GM23338 (cell line): ENCODE measurements around the gene PDIA6. TPM values are rescaled to one million over a fixed set of nuclear protein-coding genes. Genes with fewer than 3 reads are reported as not detected.

Experiments
- ATAC-seq: fragments of 200-7000 bp; cut with Tn5 transposase; 3 replicates; pipeline ENCODE4 v1.9.1; 2020
- DNase-seq: peaks from one replicate; pipeline ENCODE4 v3.0.0-alpha.2; 2015; ENCODE audit warnings: low spot score
- H2AFZ ChIP-seq: fragments of 200-600 bp; sonication (generic); 2 replicates; pipeline ENCODE4 v1.8.0; 2016; ENCODE audit warnings: antibody characterized with exemption, mild to moderate bottlenecking, moderate library complexity
- H3F3A ChIP-seq: fragments of 200-600 bp; sonication (generic); replicated peaks from 2 replicates; pipeline ENCODE4 v1.8.0; 2017; ENCODE audit warnings: antibody characterized with exemption, mixed run types, low read depth
- H3K27ac ChIP-seq: fragments of 200-600 bp; sonication (generic); 2 replicates; pipeline ENCODE4 v1.6.1; 2016; ENCODE audit warnings: low read depth
- H3K27me3 ChIP-seq: fragments of 200-600 bp; sonication (generic); 2 replicates; pipeline ENCODE4 v1.8.0; 2016; ENCODE audit warnings: mild to moderate bottlenecking, mixed run types, moderate library complexity; ENCODE audit not compliant: insufficient read depth
- H3K36me3 ChIP-seq: fragments of 200-600 bp; sonication (generic); 2 replicates; pipeline ENCODE4 v1.8.0; 2016; ENCODE audit warnings: mild to moderate bottlenecking; ENCODE audit not compliant: insufficient read depth
- H3K4me1 ChIP-seq: fragments of 200-600 bp; sonication (generic); 2 replicates; pipeline ENCODE4 v1.8.0; 2016; ENCODE audit warnings: mild to moderate bottlenecking, moderate library complexity; ENCODE audit not compliant: insufficient read depth
- H3K4me2 ChIP-seq: fragments of 200-600 bp; sonication (generic); 2 replicates; pipeline ENCODE4 v1.7.1; 2017; ENCODE audit warnings: mixed run types
- H3K4me3 ChIP-seq: fragments of 200-600 bp; sonication (generic); 2 replicates; pipeline ENCODE4 v1.6.1; 2016; ENCODE audit warnings: mixed run types
- H3K79me2 ChIP-seq: fragments of 200-600 bp; sonication (generic); replicated peaks from 2 replicates; pipeline ENCODE4 v1.8.0; 2017; ENCODE audit warnings: mild to moderate bottlenecking; ENCODE audit not compliant: insufficient read depth
- H3K9me2 ChIP-seq: fragments of 200-600 bp; sonication (generic); 2 replicates; pipeline ENCODE4 v1.8.0; 2017; ENCODE audit not compliant: insufficient read depth
- H4K20me1 ChIP-seq: fragments of 200-600 bp; sonication (generic); replicated peaks from 2 replicates; pipeline ENCODE4 v1.8.0; 2017; ENCODE audit warnings: mild to moderate bottlenecking; ENCODE audit not compliant: insufficient read depth
- H3K27ac Mint-ChIP-seq: 2 replicates; pipeline ENCODE4 v1.8.0; 2020; ENCODE audit warnings: inconsistent platforms, mild to moderate bottlenecking, moderate library complexity, mixed read lengths
- H3K27me3 Mint-ChIP-seq: 3 replicates; pipeline ENCODE4 v1.8.0; 2022; ENCODE audit warnings: low read depth, mild to moderate bottlenecking, moderate library complexity, mixed read lengths, inconsistent platforms; ENCODE audit not compliant: insufficient read depth, poor library complexity
- H3K36me3 Mint-ChIP-seq: 3 replicates; pipeline ENCODE4 v1.8.0; 2021; ENCODE audit warnings: low read depth, mild to moderate bottlenecking, inconsistent platforms, moderate library complexity, mixed read lengths
- H3K4me1 Mint-ChIP-seq: 3 replicates; pipeline ENCODE4 v1.8.0; 2020; ENCODE audit warnings: mild to moderate bottlenecking, inconsistent platforms, mixed read lengths
- H3K4me3 Mint-ChIP-seq: 3 replicates; pipeline ENCODE4 v1.8.0; 2021; ENCODE audit warnings: moderate library complexity, mild to moderate bottlenecking, inconsistent platforms, mixed read lengths
- H3K9me3 Mint-ChIP-seq: 3 replicates; pipeline ENCODE4 v1.8.0; 2020; ENCODE audit warnings: moderate library complexity, mild to moderate bottlenecking, inconsistent platforms, mixed read lengths
- CREB1 ChIP-seq: fragments of 250-450 bp; sonication (Bioruptor Pico); IDR thresholded peaks from 2 replicates; pipeline ENCODE4 v1.5.0; 2020; ENCODE audit warnings: low read depth, mild to moderate bottlenecking, moderate library complexity
- EZH2 ChIP-seq: fragments of 200-600 bp; sonication (generic); IDR thresholded peaks from one replicate; pipeline ENCODE4 v1.8.0; 2017; ENCODE audit warnings: antibody characterized with exemption, mild to moderate bottlenecking, low read depth; ENCODE audit not compliant: unreplicated experiment
- EZH2phosphoT487 ChIP-seq: fragments of 200-600 bp; sonication (generic); IDR thresholded peaks from one replicate; pipeline ENCODE4 v1.8.1; 2018; ENCODE audit warnings: antibody characterized with exemption; ENCODE audit not compliant: unreplicated experiment
- JUNB ChIP-seq: IDR thresholded peaks from one replicate; pipeline ENCODE4 v1.6.1; 2016; ENCODE audit warnings: antibody characterized with exemption; ENCODE audit not compliant: unreplicated experiment
- NANOG ChIP-seq: IDR thresholded peaks from 2 replicates; pipeline ENCODE4 v1.6.1; 2016; ENCODE audit warnings: antibody characterized with exemption, borderline replicate concordance
- POLR2AphosphoS5 ChIP-seq: IDR thresholded peaks from 2 replicates; pipeline ENCODE4 v1.6.1; 2016; ENCODE audit warnings: antibody characterized with exemption, low read depth
- STAT1 ChIP-seq: IDR thresholded peaks from one replicate; pipeline ENCODE4 v1.6.1; 2016; ENCODE audit warnings: antibody characterized with exemption; ENCODE audit not compliant: unreplicated experiment
- ZNF114 ChIP-seq: fragments of 250-450 bp; sonication (Bioruptor Pico); IDR thresholded peaks from 2 replicates; pipeline ENCODE4 v1.5.0; 2020; ENCODE audit warnings: mild to moderate bottlenecking, moderate library complexity
- ZNF331 ChIP-seq: fragments of 250-450 bp; sonication (Bioruptor Pico); IDR thresholded peaks from 2 replicates; pipeline ENCODE4 v1.5.0; 2020; ENCODE audit warnings: low read depth, mild to moderate bottlenecking, moderate library complexity
- polyA plus RNA-seq: library from polyadenylated mRNA; unstranded; fragments of >200 nt; fragmentation: Nextera tagmentation; extraction: Ambion mirVana; gene quantifications from 2 replicates; pipeline ENCODE4 v1.2.1, GENCODE V29; 2016
- total RNA-seq: library from RNA; depleted of rRNA; stranded (reverse); fragments of >200 nt; shearing (Covaris generic); gene quantifications from 2 replicates; pipeline ENCODE4 v1.2.3, GENCODE V29; 2014
- TF ChIP-seq, protein P1 (sequence below): IDR thresholded peaks from 2 replicates; pipeline ENCODE4 v1.6.1; 2016; ENCODE audit warnings: antibody characterized with exemption
- TF ChIP-seq, protein P2 (sequence below): IDR thresholded peaks from one replicate; pipeline ENCODE4 v1.6.1; 2018; ENCODE audit warnings: antibody characterized with exemption; ENCODE audit not compliant: unreplicated experiment
- TF ChIP-seq, protein P3 (sequence below), 2 experiments: fragments of 200-600 bp in 1 of 2; sonication (generic) in 1 of 2; conservative IDR thresholded peaks; 2 replicates each; pipeline versions ENCODE4 v1.5.1 to v1.6.1; 2016 to 2017; ENCODE audit warnings: antibody characterized with exemption in 2 of 2, low read depth in 2 of 2, mild to moderate bottlenecking in 2 of 2, moderate library complexity in 1 of 2

PDIA6 gene
- total and polyA plus RNA-seq, 2 experiments from 2014 or later = 331 to 382 TPM

DNA sequence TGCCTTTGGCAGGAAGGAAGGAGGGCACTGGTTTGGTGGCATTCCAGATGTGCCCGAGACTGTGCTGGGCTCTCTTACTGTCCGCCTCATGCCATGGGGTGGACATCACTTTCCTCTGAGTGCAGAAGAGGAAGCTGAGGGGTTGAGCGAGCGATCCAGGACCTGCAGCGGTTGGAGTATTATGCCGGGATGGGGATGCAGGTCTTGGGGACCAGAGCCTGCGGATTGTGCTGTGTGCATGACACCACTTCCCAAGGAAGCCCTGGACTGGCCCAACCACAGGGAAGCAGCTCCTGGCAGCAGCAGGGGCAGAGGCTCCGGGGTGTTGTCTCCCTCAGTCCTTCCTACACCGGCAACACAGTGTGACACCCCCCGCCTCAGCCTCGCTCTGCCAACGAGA is 46.7 kb downstream of the PDIA6 start (continued):
- TF ChIP-seq STAT1 = no peak

DNA sequence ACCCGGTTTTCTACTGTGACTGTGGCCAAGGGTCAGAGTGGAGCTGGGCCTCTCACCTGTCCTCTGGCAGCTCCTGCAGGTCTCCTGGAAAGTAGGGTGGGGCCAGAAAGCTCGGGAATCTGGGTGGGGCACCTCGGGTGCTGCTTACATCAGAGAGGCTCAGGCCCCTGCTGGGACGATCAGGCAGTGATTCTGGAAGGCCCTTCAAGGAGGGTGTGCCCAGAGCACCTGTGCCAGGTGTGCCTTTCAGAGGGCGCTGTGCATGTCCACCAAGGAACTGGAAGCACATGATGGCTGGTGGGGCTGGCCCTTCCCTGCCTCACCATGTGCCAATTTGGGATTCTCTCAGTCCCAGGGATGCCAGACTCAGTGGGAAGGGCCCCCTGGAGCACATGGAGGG is 47.1 kb downstream of the PDIA6 start:
- Mint-ChIP-seq H3K36me3 (no peaks in the 10 kb centered on the region), H3K9me3 (no peaks in the 10 kb centered on the region), H3K4me1 (0 out of 3 replicates have a peak, but pooled peaks cover 4% of the 10 kb centered on the region), H3K4me3 (no peak overlapping the region), H3K27me3 (peaks cover 16% of the 10 kb centered on the region), H3K27ac (peak overlapping the region; percentile 58; the same call in 1 of the 2 replicates)
- no peak overlapping the region for H3K4me3 ChIP-seq
- TF ChIP-seq EZH2phosphoT487 = no peak
- TF ChIP-seq, protein P1, sequence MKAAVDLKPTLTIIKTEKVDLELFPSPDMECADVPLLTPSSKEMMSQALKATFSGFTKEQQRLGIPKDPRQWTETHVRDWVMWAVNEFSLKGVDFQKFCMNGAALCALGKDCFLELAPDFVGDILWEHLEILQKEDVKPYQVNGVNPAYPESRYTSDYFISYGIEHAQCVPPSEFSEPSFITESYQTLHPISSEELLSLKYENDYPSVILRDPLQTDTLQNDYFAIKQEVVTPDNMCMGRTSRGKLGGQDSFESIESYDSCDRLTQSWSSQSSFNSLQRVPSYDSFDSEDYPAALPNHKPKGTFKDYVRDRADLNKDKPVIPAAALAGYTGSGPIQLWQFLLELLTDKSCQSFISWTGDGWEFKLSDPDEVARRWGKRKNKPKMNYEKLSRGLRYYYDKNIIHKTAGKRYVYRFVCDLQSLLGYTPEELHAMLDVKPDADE = no peak
- no peak for TF ChIP-seq ZNF114 (CRISPR knock-in tag)
- no peak overlapping the region for H2AFZ ChIP-seq
- H3K79me2 ChIP-seq = no peaks in the 10 kb centered on the region
- no peaks in the 10 kb centered on the region for H4K20me1 ChIP-seq
- H3K9me2 ChIP-seq = no peaks in the 10 kb centered on the region
- no peak overlapping the region for H3K27ac ChIP-seq
- H3F3A ChIP-seq = no peaks in the 10 kb centered on the region
- H3K4me1 ChIP-seq = no peaks in the 10 kb centered on the region
- ATAC-seq (no peak), DNase-seq (no peak)
- H3K36me3 ChIP-seq = no peaks in the 10 kb centered on the region
- H3K4me2 ChIP-seq = no peak overlapping the region
- no peaks in the 10 kb centered on the region for H3K27me3 ChIP-seq

DNA sequence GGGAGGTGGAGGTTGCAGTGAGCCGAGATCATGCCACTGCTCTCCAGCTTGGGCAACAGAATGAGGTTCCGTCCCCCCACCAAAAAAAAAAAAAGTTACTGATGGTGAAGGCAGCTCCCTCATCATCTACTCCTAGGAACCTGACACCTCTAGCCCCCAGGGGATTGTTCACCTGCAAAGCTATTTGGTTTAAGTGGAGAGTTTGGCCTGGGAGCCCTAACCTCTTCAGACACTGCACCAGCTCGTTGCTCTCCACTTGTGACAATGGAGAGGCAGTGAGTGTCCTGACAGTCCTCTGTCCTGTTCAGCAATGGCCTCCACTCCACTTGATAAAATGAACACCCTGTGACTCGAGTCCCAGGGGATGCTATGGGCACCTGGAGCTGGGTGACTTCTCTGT is 47.7 kb downstream of the PDIA6 start:
- no peak overlapping the region for H2AFZ ChIP-seq
- no peak for ATAC-seq
- no peaks in the 10 kb centered on the region for H3K36me3 Mint-ChIP-seq
- no peak overlapping the region for H3K4me2 ChIP-seq
- no peak overlapping the region for H3K27ac ChIP-seq
- H3K9me2 ChIP-seq = no peaks in the 10 kb centered on the region
- TF ChIP-seq ZNF331 (CRISPR knock-in tag) (no peak), EZH2 (no peak), NANOG (no peak), STAT1 (no peak), JUNB (no peak), CREB1 (CRISPR knock-in tag) (no peak), EZH2phosphoT487 (no peak), ZNF114 (CRISPR knock-in tag) (no peak), POLR2AphosphoS5 (no peak)
- TF ChIP-seq, protein P2, sequence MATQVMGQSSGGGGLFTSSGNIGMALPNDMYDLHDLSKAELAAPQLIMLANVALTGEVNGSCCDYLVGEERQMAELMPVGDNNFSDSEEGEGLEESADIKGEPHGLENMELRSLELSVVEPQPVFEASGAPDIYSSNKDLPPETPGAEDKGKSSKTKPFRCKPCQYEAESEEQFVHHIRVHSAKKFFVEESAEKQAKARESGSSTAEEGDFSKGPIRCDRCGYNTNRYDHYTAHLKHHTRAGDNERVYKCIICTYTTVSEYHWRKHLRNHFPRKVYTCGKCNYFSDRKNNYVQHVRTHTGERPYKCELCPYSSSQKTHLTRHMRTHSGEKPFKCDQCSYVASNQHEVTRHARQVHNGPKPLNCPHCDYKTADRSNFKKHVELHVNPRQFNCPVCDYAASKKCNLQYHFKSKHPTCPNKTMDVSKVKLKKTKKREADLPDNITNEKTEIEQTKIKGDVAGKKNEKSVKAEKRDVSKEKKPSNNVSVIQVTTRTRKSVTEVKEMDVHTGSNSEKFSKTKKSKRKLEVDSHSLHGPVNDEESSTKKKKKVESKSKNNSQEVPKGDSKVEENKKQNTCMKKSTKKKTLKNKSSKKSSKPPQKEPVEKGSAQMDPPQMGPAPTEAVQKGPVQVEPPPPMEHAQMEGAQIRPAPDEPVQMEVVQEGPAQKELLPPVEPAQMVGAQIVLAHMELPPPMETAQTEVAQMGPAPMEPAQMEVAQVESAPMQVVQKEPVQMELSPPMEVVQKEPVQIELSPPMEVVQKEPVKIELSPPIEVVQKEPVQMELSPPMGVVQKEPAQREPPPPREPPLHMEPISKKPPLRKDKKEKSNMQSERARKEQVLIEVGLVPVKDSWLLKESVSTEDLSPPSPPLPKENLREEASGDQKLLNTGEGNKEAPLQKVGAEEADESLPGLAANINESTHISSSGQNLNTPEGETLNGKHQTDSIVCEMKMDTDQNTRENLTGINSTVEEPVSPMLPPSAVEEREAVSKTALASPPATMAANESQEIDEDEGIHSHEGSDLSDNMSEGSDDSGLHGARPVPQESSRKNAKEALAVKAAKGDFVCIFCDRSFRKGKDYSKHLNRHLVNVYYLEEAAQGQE = no peak
- TF ChIP-seq, protein P3, sequence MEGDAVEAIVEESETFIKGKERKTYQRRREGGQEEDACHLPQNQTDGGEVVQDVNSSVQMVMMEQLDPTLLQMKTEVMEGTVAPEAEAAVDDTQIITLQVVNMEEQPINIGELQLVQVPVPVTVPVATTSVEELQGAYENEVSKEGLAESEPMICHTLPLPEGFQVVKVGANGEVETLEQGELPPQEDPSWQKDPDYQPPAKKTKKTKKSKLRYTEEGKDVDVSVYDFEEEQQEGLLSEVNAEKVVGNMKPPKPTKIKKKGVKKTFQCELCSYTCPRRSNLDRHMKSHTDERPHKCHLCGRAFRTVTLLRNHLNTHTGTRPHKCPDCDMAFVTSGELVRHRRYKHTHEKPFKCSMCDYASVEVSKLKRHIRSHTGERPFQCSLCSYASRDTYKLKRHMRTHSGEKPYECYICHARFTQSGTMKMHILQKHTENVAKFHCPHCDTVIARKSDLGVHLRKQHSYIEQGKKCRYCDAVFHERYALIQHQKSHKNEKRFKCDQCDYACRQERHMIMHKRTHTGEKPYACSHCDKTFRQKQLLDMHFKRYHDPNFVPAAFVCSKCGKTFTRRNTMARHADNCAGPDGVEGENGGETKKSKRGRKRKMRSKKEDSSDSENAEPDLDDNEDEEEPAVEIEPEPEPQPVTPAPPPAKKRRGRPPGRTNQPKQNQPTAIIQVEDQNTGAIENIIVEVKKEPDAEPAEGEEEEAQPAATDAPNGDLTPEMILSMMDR (conservative IDR thresholded peaks at IDR 0.05; ENCODE audit: low read depth in 2 of 2) = no peak
- 0 out of 3 replicates have a peak, but pooled peaks cover 4% of the 10 kb centered on the region for H3K4me1 Mint-ChIP-seq
- H3K27me3 ChIP-seq = no peaks in the 10 kb centered on the region
- H3K27ac Mint-ChIP-seq = no peak overlapping the region
- no peaks in the 10 kb centered on the region for H3K9me3 Mint-ChIP-seq
- H3K36me3 ChIP-seq = no peaks in the 10 kb centered on the region
- H3K4me3 Mint-ChIP-seq = no peak overlapping the region
- no peaks in the 10 kb centered on the region for H4K20me1 ChIP-seq
- H3K4me1 ChIP-seq = no peaks in the 10 kb centered on the region
- peaks cover 16% of the 10 kb centered on the region for H3K27me3 Mint-ChIP-seq
- no peaks in the 10 kb centered on the region for H3K79me2 ChIP-seq
- H3F3A ChIP-seq = no peaks in the 10 kb centered on the region
- DNase-seq = no peak
- H3K4me3 ChIP-seq = no peak overlapping the region
